Thymus (tissue), 11 donors: ENCODE measurements around the gene CALN1. TPM values are rescaled to one million over a fixed set of nuclear protein-coding genes. Genes with fewer than 3 reads are reported as not detected.

Experiments used
- DNase-seq, 9 donors: peaks; one replicate each; pipeline ENCODE4 v3.0.0-alpha.2; 2013; ENCODE audit warnings: low spot score in 9 of 9, low read depth in 6 of 9, missing footprints in 1 of 9
- H3K27ac ChIP-seq, 2 donors: one replicate each; pipeline ENCODE4 v1.5.1; 2013; ENCODE audit warnings: control low read depth in 1 of 2, low read depth in 1 of 2, low read length in 1 of 2, mild to moderate bottlenecking in 1 of 2, moderate library complexity in 1 of 2
- H3K27me3 ChIP-seq, 2 donors: one replicate each; pipeline ENCODE4 v1.5.1; 2013; ENCODE audit warnings: low read length in 1 of 2; ENCODE audit not compliant: control insufficient read depth in 2 of 2, insufficient read depth in 1 of 2
- H3K36me3 ChIP-seq, 2 donors: one replicate each; pipeline ENCODE4 v1.5.1; 2013; ENCODE audit warnings: low read length in 1 of 2, mild to moderate bottlenecking in 1 of 2, moderate library complexity in 1 of 2; ENCODE audit not compliant: control insufficient read depth in 2 of 2, insufficient read depth in 2 of 2
- H3K4me1 ChIP-seq, 2 donors: one replicate each; pipeline ENCODE4 v1.5.1; 2013; ENCODE audit warnings: low read length in 2 of 2; ENCODE audit not compliant: control insufficient read depth in 2 of 2, insufficient read depth in 2 of 2
- H3K4me3 ChIP-seq, 2 donors: one replicate each; pipeline ENCODE4 v1.5.1; 2013; ENCODE audit warnings: low read length in 2 of 2, control low read depth in 1 of 2, mild to moderate bottlenecking in 1 of 2
- H3K9me3 ChIP-seq, 2 donors: one replicate each; pipeline ENCODE4 v1.5.1; 2013; ENCODE audit warnings: low read length in 1 of 2, mild to moderate bottlenecking in 1 of 2; ENCODE audit not compliant: control insufficient read depth in 2 of 2, insufficient read depth in 1 of 2
- WGBS: extraction: QIAGEN DNeasy Blood & Tissue Kit; methylation state at CpG from one replicate; pipeline ENCODE4 v1.1.7; 2013; 5-methylcytosine and 5-hydroxymethylcytosine counted together
- polyA plus RNA-seq: library from polyadenylated mRNA; stranded (reverse); fragments of 200-250 nt; gene quantifications from one replicate; pipeline ENCODE4 v1.2.3, GENCODE V29; 2013
- total RNA-seq: library from RNA; stranded (reverse); fragments of 120-200 nt; gene quantifications from one replicate; pipeline ENCODE4 v1.2.4, GENCODE V29; 2013
- donor health status: healthy.

The CALN1 gene
- total and polyA plus RNA-seq, 2 donors: 9.0 to 36.8 TPM

DNA sequence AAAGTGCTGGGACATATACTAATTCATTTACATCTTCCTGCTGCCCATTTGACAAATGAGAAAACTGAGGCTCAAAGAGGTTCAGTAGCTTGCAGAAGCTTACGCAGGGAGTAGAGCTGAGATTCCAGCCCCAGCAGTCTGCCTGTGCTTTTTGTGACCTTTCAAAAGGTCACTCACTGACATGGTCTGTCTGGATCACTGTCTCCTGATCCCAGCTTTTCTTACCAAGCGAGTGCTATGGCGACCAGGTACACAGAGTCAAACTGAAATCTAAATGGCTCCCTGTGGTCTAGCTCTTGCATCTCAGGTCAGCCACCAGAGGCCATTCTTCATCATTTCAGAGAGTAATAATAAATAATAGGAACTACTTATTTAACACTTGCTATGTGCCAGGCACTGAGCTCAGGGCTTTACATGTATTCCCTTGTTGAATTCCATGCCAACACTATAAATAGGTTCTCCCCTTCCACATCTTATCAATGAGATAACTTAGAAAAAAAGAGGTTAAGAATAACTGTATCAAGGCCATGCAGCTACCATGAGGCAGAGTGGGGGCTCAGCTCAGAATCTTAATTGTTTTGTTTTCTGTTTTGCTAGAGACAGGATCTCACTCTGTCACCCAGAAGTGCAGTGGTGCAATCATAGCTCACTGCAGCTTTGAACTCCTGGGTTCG, 381.0 kb downstream of the CALN1 start:
- Histone ChIP-seq H3K36me3 (peaks cover 11 to 13% of the 10 kb centered on the region in 2 donors), H3K9me3 (no peaks in the 10 kb centered on the region), H3K27me3 (no peaks in the 10 kb centered on the region), H3K4me3 (no peak overlapping the region), H3K27ac (no peak overlapping the region), H3K4me1 (peaks cover 0 to 5% of the 10 kb centered on the region in 2 donors)
- no peak for DNase-seq
- WGBS: 92% methylated on average over 4 of the region's 4 CpGs

DNA sequence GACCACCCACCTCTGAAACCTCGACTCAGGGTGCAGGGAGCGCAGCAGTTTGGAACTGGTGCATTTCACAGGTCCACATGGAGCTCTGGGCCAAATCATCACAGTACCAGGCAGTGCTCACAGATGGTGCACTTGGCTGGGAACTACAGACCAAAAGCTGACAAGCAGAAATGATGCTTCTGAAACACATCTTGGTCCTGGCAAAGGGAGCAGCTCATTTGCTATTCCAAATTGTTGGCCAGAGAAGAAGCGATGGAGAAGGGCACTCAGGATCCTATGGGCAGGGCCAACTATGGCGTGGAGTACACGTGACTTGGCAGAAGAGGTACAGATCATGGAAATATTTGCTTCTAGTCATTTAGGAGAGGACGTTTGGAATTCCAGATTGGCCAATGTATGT, 383.9 kb downstream of the CALN1 start:
- no peaks in the 10 kb centered on the region for H3K9me3 ChIP-seq
- 98% methylated on average over 6 of the region's 6 CpGs for WGBS
- H3K4me3 ChIP-seq: no peak overlapping the region
- no peak overlapping the region for H3K27ac ChIP-seq
- H3K4me1 ChIP-seq: peaks cover 0 to 4% of the 10 kb centered on the region in 2 donors
- H3K36me3 ChIP-seq: peaks cover 24 to 26% of the 10 kb centered on the region in 2 donors
- DNase-seq: no peak
- H3K27me3 ChIP-seq: no peaks in the 10 kb centered on the region

DNA sequence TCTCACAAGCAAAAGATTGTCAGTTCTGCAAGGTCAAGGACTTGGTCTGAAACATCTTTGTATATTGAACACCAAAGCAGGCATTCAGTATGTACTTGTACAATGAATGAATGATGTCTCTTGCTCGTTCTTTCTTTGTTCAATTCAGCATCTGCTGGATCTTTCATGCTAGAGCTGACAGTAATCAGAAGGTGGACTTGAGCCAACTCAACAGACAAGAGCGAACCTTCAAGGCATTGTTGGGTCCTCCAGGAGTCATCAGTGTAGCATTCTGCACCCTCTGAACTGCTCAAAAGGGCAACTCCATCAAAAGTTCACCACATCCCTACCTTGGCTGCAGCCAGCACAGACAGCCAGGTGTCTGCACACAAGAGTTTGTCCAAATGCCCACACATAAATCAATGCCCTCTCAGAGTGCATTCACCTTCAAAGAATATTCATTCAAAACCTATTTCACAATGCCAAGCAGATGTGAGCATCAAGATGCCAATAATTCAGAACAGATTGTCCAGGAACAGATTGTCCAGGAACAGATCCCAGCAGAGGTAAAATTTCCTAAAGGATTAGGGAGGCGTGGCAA, 386.7 kb downstream of the CALN1 start:
- Histone ChIP-seq H3K4me1 (no peaks in the 10 kb centered on the region), H3K9me3 (peaks cover 0 to 3% of the 10 kb centered on the region in 2 donors), H3K36me3 (peaks cover 44 to 51% of the 10 kb centered on the region in 2 donors), H3K27me3 (no peaks in the 10 kb centered on the region), H3K27ac (no peak overlapping the region), H3K4me3 (no peak overlapping the region)
- 97% methylated on average over 3 of the region's 3 CpGs for WGBS
- DNase-seq: no peak

DNA sequence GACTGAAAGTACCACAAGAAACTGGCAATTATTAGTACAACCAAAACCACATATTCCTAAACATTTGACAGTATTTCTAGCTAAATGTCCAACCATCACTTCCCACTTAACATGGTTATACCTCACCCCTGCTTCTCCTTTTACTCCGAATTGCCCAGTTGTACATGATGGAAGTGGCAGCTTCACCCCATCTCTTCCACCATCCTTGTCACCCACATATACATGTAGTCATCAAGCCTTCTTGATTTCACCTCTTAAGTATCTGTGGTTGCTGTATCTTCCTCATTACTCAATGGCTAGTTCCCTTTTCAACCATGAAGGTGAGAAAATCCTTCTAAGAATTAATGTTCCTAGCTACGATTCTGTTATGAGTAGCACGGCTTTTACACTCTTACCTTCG, 388.2 kb downstream of the CALN1 start:
- peaks cover 0 to 3% of the 10 kb centered on the region in 2 donors for H3K9me3 ChIP-seq
- no peak overlapping the region for H3K27ac ChIP-seq
- WGBS: 99% methylated on average over 4 of the region's 4 CpGs
- peaks cover 51 to 62% of the 10 kb centered on the region in 2 donors for H3K36me3 ChIP-seq
- no peak for DNase-seq
- no peak overlapping the region for H3K4me3 ChIP-seq
- H3K27me3 ChIP-seq: no peaks in the 10 kb centered on the region
- H3K4me1 ChIP-seq: no peaks in the 10 kb centered on the region

DNA sequence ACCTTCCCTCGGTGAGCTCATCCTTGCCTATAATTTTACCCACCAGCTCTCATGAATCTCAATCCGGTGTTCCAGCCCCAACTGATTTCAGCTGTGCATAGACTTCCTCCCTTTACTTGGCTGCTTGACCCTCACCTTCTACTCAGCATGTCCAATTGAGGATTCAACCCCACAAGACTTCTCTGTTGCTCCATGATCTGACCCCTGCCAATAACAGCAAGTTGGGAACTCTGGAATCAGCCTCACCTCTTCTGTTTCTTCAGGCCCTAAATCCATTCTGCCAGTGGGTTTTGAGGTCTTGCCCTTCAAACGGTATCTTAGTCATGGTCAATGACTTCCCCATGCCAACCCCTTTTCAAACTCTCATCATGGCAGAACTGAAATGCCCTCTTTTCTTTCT, 390.4 kb downstream of the CALN1 start:
- WGBS: 95% methylated on average over 3 of the region's 3 CpGs
- no peak overlapping the region for H3K27ac ChIP-seq

DNA sequence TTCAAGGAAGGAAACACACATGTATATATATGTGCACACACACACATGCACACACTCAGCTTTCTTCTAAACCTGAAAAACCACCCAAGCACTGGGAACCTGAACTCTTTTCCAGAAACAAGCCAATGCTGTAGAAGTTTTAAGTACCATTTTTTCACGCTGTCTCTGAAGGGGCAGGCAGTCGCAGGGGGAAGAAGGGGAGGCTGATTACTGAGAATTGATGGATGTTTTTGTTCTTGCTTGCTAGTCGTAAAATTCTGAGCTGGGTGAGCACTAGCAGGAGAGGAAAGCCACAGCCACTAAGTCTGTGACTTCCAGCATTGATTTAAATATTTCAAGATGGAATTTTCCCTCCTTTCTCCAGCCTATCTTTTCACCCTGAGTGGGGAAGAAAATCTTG, 391.8 kb downstream of the CALN1 start:
- DNase-seq: no peak
- Histone ChIP-seq H3K27ac (no peak overlapping the region), H3K4me3 (no peak overlapping the region), H3K4me1 (no peaks in the 10 kb centered on the region), H3K36me3 (peaks cover 48 to 56% of the 10 kb centered on the region in 2 donors), H3K9me3 (peaks cover 0 to 3% of the 10 kb centered on the region in 2 donors), H3K27me3 (no peaks in the 10 kb centered on the region)
- WGBS: 94% methylated on average over 3 of the region's 3 CpGs

More for the DNA sequence above, 390.4 kb downstream of the CALN1 start:
- Histone ChIP-seq H3K4me1 (no peaks in the 10 kb centered on the region), H3K27me3 (no peaks in the 10 kb centered on the region), H3K9me3 (peaks cover 0 to 3% of the 10 kb centered on the region in 2 donors), H3K4me3 (no peak overlapping the region), H3K36me3 (peaks cover 51 to 59% of the 10 kb centered on the region in 2 donors)
- DNase-seq: no peak

DNA sequence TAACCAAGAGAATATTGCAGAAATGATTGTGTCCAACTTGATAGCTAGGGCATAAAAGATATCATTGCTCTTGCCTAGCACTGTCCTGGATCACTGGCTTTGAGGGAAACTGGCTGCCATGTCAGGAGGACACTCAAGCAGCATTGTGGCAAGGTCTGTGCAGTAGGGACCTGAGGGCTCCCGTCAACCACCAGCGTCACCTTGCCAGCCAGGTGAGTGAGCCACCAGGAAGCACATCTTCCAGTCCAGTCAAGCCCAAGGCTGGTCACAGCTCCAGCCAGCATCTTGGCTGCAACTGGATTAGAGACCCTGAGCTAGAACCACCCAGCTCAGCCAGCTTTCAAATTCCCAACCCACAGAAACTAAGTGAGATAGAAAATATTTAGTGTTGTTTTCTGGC, 392.7 kb downstream of the CALN1 start:
- Histone ChIP-seq H3K4me3 (no peak overlapping the region), H3K36me3 (peaks cover 48 to 56% of the 10 kb centered on the region in 2 donors), H3K27me3 (no peaks in the 10 kb centered on the region), H3K4me1 (no peaks in the 10 kb centered on the region), H3K9me3 (peaks cover 0 to 3% of the 10 kb centered on the region in 2 donors), H3K27ac (no peak overlapping the region)
- DNase-seq: no peak
- WGBS: 98% methylated on average over 2 of the region's 2 CpGs

DNA sequence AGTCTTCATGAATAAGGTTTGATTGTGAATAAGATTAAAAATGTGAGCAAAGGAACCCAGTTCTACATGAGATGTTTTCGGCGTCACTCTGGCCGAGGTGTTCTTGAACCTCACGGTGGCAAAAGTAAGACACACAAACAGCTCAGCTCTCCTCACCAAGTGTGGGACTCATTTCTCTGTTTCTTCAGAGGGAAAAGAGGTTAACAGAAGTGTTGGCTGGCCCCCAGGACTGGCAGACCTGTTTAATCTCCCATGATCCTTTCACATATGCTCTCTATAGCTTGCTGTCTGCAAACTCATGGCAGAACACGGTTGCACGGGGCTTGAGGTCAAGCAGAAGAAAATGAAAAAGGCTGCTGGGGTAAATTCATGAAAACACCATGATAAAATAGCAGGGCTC, 394.4 kb downstream of the CALN1 start:
- no peaks in the 10 kb centered on the region for H3K4me1 ChIP-seq
- peaks cover 41 to 44% of the 10 kb centered on the region in 2 donors for H3K36me3 ChIP-seq
- H3K4me3 ChIP-seq: no peak overlapping the region
- 97% methylated on average over 6 of the region's 6 CpGs for WGBS
- DNase-seq: no peak
- peaks cover 0 to 3% of the 10 kb centered on the region in 2 donors for H3K9me3 ChIP-seq
- no peak overlapping the region for H3K27ac ChIP-seq
- no peaks in the 10 kb centered on the region for H3K27me3 ChIP-seq

DNA sequence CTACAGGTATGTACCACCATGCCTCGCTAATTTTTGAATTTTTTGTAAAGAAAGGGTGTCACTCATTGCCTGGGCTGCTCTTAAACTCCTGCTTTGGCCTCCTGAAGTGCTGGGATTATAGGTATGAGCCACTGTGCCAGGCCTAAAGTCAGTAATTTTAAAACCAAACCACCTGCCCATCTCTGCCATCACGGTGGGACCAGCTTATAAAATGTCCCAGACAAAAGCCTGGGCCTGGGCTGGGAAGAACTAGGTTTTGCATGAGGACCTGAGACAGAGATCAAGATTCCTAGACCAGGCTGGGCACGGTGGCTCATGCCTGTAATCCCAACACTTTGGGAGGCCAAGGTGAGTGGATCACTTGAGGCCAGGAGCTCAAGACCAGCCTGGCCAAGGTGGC, 395.6 kb downstream of the CALN1 start:
- H3K4me3 ChIP-seq: no peak overlapping the region
- 97% methylated on average over 3 of the region's 3 CpGs for WGBS
- H3K9me3 ChIP-seq: peaks cover 0 to 2% of the 10 kb centered on the region in 2 donors
- no peak overlapping the region for H3K27ac ChIP-seq
- H3K36me3 ChIP-seq: peaks cover 31 to 34% of the 10 kb centered on the region in 2 donors
- H3K4me1 ChIP-seq: no peaks in the 10 kb centered on the region
- no peaks in the 10 kb centered on the region for H3K27me3 ChIP-seq
- DNase-seq: no peak
